SK-N-SH (cell line): ENCODE data around the gene CRTC1. TPM values are rescaled to one million over a fixed set of nuclear protein-coding genes. Genes with fewer than 3 reads are reported as not detected.

ENCODE experiments used
- CHD2 ChIP-seq: fragments of 150-350 bp; IDR thresholded peaks from 2 replicates; pipeline ENCODE4 v1.6.1; 2018; ENCODE audit warnings: low read length; ENCODE audit not compliant: partially characterized antibody
- EP300 ChIP-seq, 2 experiments: IDR thresholded peaks; 2 replicates each; pipeline versions ENCODE4 v1.4.0 to v1.6.1; 2012; ENCODE audit warnings: borderline replicate concordance in 1 of 2, low read depth in 1 of 2, low read length in 1 of 2
- FOXJ3 ChIP-seq: sonication (generic); formaldehyde crosslinking; IDR thresholded peaks from 2 replicates; pipeline ENCODE4 v1.5.1; 2020; ENCODE audit warnings: mild to moderate bottlenecking, missing genetic modification reagents
- GATA2 ChIP-seq: sonication (generic); formaldehyde crosslinking; IDR thresholded peaks from 2 replicates; pipeline ENCODE4 v1.5.0; 2020; ENCODE audit warnings: mild to moderate bottlenecking, missing genetic modification reagents
- JUND ChIP-seq: IDR thresholded peaks from 2 replicates; pipeline ENCODE4 v1.4.0; 2012
- MXI1 ChIP-seq: IDR thresholded peaks from 2 replicates; pipeline ENCODE4 v1.6.1; 2012; ENCODE audit warnings: mild to moderate bottlenecking, low read depth, low read length, improper control_type of control experiment
- NFIC ChIP-seq: IDR thresholded peaks from 2 replicates; pipeline ENCODE4 v1.4.0; 2012; ENCODE audit warnings: borderline replicate concordance
- RCOR1 ChIP-seq: fragments of 150-350 bp; IDR thresholded peaks from 2 replicates; pipeline ENCODE4 v1.6.1; 2017; ENCODE audit warnings: antibody characterized with exemption, low read length
- RFX5 ChIP-seq: IDR thresholded peaks from 2 replicates; pipeline ENCODE4 v1.6.1; 2012; ENCODE audit warnings: mild to moderate bottlenecking, improper control_type of control experiment, low read length
- RXRA ChIP-seq: IDR thresholded peaks from 2 replicates; pipeline ENCODE4 v1.4.0; 2012; ENCODE audit warnings: low read depth, mild to moderate bottlenecking, borderline replicate concordance
- SIN3A ChIP-seq: IDR thresholded peaks from 2 replicates; pipeline ENCODE4 v1.6.1; 2012; ENCODE audit warnings: low read depth, mild to moderate bottlenecking, low read length, moderate library complexity, borderline replicate concordance
- TEAD4 ChIP-seq: IDR thresholded peaks from 2 replicates; pipeline ENCODE4 v1.4.0; 2012; ENCODE audit warnings: mild to moderate bottlenecking, borderline replicate concordance; ENCODE audit not compliant: insufficient read depth
- YY1 ChIP-seq: IDR thresholded peaks from 2 replicates; pipeline ENCODE4 v1.4.0; 2012; ENCODE audit warnings: low read depth, mild to moderate bottlenecking
- polyA plus RNA-seq, 3 experiments: library from polyadenylated mRNA; depleted of rRNA; stranded (reverse); fragments of >200 nt; gene quantifications; 2 replicates each; pipeline ENCODE4 v1.2.3, GENCODE V29; 2012
- TF ChIP-seq, protein P1 (sequence below): IDR thresholded peaks from 2 replicates; pipeline ENCODE4; 2012
- TF ChIP-seq, protein P2 (sequence below): IDR thresholded peaks from 2 replicates; pipeline ENCODE4 v1.6.1; 2012; ENCODE audit warnings: mild to moderate bottlenecking, low read depth, low read length, moderate library complexity
- TF ChIP-seq, protein P3 (sequence below): IDR thresholded peaks from 2 replicates; pipeline ENCODE4 v1.4.0; 2012; ENCODE audit warnings: low read depth

CRTC1 gene
- polyA plus RNA-seq, 1 of the 3 experiments (the other 2 are of a cell fraction), result 5.0 TPM

DNA sequence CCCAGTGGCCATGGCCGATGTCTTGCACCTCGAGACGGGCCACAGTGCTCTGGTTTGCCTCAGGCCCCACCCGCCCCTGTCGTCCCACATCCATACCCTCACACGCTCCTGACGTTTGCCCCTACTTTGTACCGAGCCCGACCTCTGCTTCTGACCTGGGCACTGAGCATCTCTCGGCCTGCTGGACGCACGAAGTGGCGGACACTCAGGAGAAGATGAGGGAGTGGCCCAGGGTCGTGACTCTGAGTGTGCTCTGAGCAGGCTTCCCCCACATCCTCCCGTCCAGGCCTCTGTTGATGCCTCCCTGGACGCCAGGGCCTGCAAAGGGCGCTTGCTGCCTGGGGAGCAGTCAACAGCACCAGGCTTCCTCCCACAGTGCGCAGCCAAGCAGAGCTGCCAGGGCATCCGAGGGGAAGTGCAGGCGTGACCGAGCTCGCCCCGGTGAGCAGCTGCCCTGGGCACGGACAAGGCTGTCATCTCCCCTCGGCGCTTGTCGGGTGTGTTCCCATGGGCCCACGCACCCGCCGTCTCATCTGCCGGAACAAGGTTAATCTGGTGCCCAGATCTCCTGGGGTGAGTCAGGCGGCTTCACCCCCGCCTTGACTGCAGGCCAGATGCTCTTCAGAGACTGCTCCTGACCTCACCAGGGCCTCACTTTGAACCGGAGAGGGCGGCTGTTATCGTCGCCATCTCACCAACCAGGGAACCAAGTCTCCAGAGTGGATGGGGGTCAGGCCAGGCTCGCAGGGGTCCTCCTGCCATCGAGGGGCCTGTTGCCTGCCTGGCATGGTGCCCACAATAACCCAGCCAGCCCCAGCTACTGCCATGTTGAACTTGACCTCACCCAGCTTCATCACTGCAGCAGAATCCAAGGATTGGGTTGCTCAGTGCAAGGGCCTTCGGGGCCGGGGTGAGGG, 80.5 kb downstream of the CRTC1 start (continued):
- TF ChIP-seq EP300 (IDR thresholded peaks at IDR 0.05; ENCODE audit: borderline replicate concordance in 1 of 2, low read depth in 1 of 2, low read length in 1 of 2) (peak in 1 of 2 experiments; percentile 85; a peak in 3 of 4 replicates), TEAD4 (peak; percentile 75; the same call in 1 of the 2 replicates), SIN3A (peak; percentile 58; the same call in 1 of the 2 replicates), FOXJ3 (CRISPR knock-in tag) (no peak), NFIC (peak; percentile 93), MXI1 (no peak), YY1 (peak; percentile 67), RXRA (peak; percentile 100), GATA2 (peak; percentile 96), CHD2 (peak; percentile 39), JUND (peak; percentile 90; the same call in 1 of the 2 replicates), RFX5 (no peak), RCOR1 (peak; percentile 36)
- TF ChIP-seq, protein P1, sequence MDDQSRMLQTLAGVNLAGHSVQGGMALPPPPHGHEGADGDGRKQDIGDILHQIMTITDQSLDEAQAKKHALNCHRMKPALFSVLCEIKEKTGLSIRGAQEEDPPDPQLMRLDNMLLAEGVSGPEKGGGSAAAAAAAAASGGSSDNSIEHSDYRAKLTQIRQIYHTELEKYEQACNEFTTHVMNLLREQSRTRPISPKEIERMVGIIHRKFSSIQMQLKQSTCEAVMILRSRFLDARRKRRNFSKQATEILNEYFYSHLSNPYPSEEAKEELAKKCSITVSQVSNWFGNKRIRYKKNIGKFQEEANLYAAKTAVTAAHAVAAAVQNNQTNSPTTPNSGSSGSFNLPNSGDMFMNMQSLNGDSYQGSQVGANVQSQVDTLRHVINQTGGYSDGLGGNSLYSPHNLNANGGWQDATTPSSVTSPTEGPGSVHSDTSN, result peak; percentile 82
- TF ChIP-seq, protein P2, sequence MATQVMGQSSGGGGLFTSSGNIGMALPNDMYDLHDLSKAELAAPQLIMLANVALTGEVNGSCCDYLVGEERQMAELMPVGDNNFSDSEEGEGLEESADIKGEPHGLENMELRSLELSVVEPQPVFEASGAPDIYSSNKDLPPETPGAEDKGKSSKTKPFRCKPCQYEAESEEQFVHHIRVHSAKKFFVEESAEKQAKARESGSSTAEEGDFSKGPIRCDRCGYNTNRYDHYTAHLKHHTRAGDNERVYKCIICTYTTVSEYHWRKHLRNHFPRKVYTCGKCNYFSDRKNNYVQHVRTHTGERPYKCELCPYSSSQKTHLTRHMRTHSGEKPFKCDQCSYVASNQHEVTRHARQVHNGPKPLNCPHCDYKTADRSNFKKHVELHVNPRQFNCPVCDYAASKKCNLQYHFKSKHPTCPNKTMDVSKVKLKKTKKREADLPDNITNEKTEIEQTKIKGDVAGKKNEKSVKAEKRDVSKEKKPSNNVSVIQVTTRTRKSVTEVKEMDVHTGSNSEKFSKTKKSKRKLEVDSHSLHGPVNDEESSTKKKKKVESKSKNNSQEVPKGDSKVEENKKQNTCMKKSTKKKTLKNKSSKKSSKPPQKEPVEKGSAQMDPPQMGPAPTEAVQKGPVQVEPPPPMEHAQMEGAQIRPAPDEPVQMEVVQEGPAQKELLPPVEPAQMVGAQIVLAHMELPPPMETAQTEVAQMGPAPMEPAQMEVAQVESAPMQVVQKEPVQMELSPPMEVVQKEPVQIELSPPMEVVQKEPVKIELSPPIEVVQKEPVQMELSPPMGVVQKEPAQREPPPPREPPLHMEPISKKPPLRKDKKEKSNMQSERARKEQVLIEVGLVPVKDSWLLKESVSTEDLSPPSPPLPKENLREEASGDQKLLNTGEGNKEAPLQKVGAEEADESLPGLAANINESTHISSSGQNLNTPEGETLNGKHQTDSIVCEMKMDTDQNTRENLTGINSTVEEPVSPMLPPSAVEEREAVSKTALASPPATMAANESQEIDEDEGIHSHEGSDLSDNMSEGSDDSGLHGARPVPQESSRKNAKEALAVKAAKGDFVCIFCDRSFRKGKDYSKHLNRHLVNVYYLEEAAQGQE, result 0 out of 2 replicates have a peak, but pooled peaks have one; percentile 33
- TF ChIP-seq, protein P3, sequence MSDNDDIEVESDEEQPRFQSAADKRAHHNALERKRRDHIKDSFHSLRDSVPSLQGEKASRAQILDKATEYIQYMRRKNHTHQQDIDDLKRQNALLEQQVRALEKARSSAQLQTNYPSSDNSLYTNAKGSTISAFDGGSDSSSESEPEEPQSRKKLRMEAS, result peak; percentile 90
